Measurements from ENCODE around the gene TACO1. TPM values are rescaled to one million over a fixed set of nuclear protein-coding genes. Genes with fewer than 3 reads are reported as not detected.

Gene TACO1
- total and polyA plus RNA-seq, 2 donors (not counting 3 experiments of a cell fraction or from before 2014, with no cell fraction given): 24.7 to 31.7 TPM

DNA sequence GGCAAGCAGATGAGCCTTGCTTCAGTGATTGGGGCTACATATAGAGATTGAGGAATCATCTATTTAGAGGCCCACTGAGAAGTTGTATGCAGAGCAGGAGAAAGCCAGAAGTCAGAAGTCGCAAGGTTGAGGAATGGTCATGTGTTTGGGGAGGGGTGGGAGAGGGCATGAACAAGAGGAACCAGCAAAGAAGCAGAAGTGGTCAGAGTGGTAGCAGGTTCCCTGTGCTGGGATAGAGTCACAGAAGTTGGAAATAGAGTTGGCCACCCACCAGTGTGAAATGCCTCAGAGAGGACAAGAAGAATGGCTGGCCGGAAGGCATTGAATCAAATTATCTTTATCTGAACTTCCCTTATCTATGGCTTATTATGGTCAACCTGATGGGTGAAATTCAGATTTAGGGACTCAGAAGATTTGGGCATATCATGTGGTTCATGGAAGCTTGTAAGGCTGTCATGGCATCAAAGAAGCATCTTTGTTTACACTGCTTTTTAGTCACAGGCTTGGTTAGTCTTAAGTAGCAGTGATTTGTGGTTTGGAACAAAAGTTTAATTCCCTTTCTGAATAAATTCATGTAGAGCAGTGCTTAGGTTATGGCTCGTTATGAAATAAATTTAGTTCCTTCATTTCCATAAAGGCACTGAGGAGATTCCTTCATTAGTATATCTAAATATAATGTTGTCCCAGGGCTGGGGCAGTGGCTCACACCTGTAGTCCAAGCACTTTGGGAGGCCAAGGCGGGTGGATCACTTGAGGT, 41.2 kb downstream of the TACO1 start:
- Histone ChIP-seq H3K4me3 (replicated peaks in 1 of 3; ENCODE audit: insufficient read depth in 1 of 3, low read depth in 1 of 3, low read length in 3 of 3) (no peak overlapping the region), H3K9me3 (replicated peaks; ENCODE audit: control insufficient read depth, insufficient read depth, low read length) (no peaks in the 10 kb centered on the region), H3K27me3 (ENCODE audit: control insufficient read depth in 2 of 2, insufficient read depth in 2 of 2, low read length in 2 of 2) (no peaks in the 10 kb centered on the region), H3K79me2 (ENCODE audit: control insufficient read depth, insufficient read depth, low read length) (peaks cover 10% of the 10 kb centered on the region), H2AFZ (ENCODE audit: low read depth, low read length) (no peak overlapping the region), H4K20me1 (replicated peaks; ENCODE audit: control insufficient read depth, extremely low read depth, insufficient read depth, low read length) (no peaks in the 10 kb centered on the region), H3K36me3 (ENCODE audit: control insufficient read depth in 2 of 2, extremely low read depth in 1 of 2, insufficient read depth in 2 of 2, low read length in 2 of 2) (peaks cover 12 to 17% of the 10 kb centered on the region in 2 experiments), H3K4me1 (ENCODE audit: control insufficient read depth, extremely low read depth, insufficient read depth, low read length) (no peaks in the 10 kb centered on the region), H3K9ac (replicated peaks; ENCODE audit: extremely low read depth, insufficient read depth, low read length) (no peak overlapping the region), H3K27ac (ENCODE audit: insufficient read depth, low read depth, low read length) (no peak overlapping the region), H3K9me1 (replicated peaks; ENCODE audit: control insufficient read depth, extremely low read depth, insufficient read depth, low read length) (no peaks in the 10 kb centered on the region), H3K4me2 (ENCODE audit: insufficient read depth, low read length) (no peak overlapping the region)
- dilution Hi-C loops (cut with MboI; ENCODE audit: extremely low pct_ligation_motif_present, low sequenced_read_pairs): no loop called here
- no peak for DNase-seq (ENCODE audit: low read depth, low spot score)
- ChIA-PET CTCF (interaction anchor here (0.8 kb wide), 1 partner anchor 8 kb away, joined by 3 read pairs; no protein-coding TSS in a partner anchor), POLR2A (interaction anchor here (0.7 kb wide), 1 partner anchor 203 kb away, joined by 4 read pairs; no protein-coding TSS in a partner anchor)
- no peak for TF ChIP-seq GATA2 (IDR thresholded peaks at IDR 0.05; ENCODE audit: insufficient read depth, insufficient read length, low read depth, low read length)
- no peak for TF ChIP-seq CTCF (IDR thresholded peaks at IDR 0.05; ENCODE audit: extremely low read depth in 1 of 2, insufficient read depth in 1 of 2, low read depth in 1 of 2, low read length in 2 of 2)
- no peak for TF ChIP-seq FOS (IDR thresholded peaks at IDR 0.05; ENCODE audit: borderline replicate concordance, insufficient read depth, low read length)
- no peak for TF ChIP-seq EZH2 (IDR thresholded peaks at IDR 0.05; ENCODE audit: borderline replicate concordance, low read depth, low read length, severe bottlenecking)
- TF ChIP-seq MAX (IDR thresholded peaks at IDR 0.05; ENCODE audit: insufficient read depth, insufficient read length): no peak
- no peak for TF ChIP-seq POLR2A (IDR thresholded peaks at IDR 0.05; ENCODE audit: low read depth, low read length)
- no peak for TF ChIP-seq POLR2AphosphoS5 (IDR thresholded peaks at IDR 0.05; ENCODE audit: insufficient read depth, low read depth, low read length)
- no peak for TF ChIP-seq JUN (IDR thresholded peaks at IDR 0.05; ENCODE audit: borderline replicate concordance, insufficient read depth, insufficient read length, low read depth)
- no peak for TF ChIP-seq MYC (IDR thresholded peaks at IDR 0.05; ENCODE audit: low read depth, low read length)
- FAIRE-seq: no peak
- no TSS peak for BruUV-seq (replicated peaks)
- intact Hi-C loops (cut with micrococcal nuclease): no loop called here
